ENCODE data around the gene TNFSF18. TPM values are rescaled to one million over a fixed set of nuclear protein-coding genes. Genes with fewer than 3 reads are reported as not detected.

TNFSF18 gene
- total RNA-seq, 1 experiment from 2014 or later, result 1.6 TPM

- ChIA-PET POLR2A (no interaction called here), RAD21 (ENCODE audit: low non-redundant PET in 1 of 2, low total read pairs in 2 of 2, uncharacterized antibody in 2 of 2, unreplicated experiment in 2 of 2) (no interaction called here), CTCF (no interaction called here)
- H3K27me3 ChIP-seq (ENCODE audit: insufficient read depth, low read length), result no peaks in the 10 kb centered on the region
- BruUV-seq (replicated peaks), result no TSS peak
- no peak overlapping the region for H3K9ac ChIP-seq (ENCODE audit: low read length)
- no peaks in the 10 kb centered on the region for H3K9me2 ChIP-seq (ENCODE audit: insufficient read depth)
- TF ChIP-seq SP1 (IDR thresholded peaks at IDR 0.05; ENCODE audit: low read depth) (no peak), ELF1 (IDR thresholded peaks at IDR 0.05; ENCODE audit: borderline replicate concordance, low read depth) (no peak), EZH2 (IDR thresholded peaks at IDR 0.05) (no peak), ZFX (IDR thresholded peaks at IDR 0.05) (no peak), EZH2phosphoT487 (IDR thresholded peaks at IDR 0.05; ENCODE audit: borderline replicate concordance) (no peak), CEBPB (IDR thresholded peaks at IDR 0.05; ENCODE audit: low read depth) (no peak), YY1 (IDR thresholded peaks at IDR 0.05; ENCODE audit: extremely low read depth, insufficient replicate concordance, low read depth, low read length) (no peak), CBX3 (IDR thresholded peaks at IDR 0.05; ENCODE audit: low read depth) (no peak), POLR2A (IDR thresholded peaks at IDR 0.05; ENCODE audit: borderline replicate concordance, extremely low read depth, insufficient read depth, insufficient read length) (no peak), SIN3A (IDR thresholded peaks at IDR 0.05; ENCODE audit: low read depth) (no peak), ZNF274 (IDR thresholded peaks at IDR 0.05; ENCODE audit: low read depth, low read length) (no peak), SRF (IDR thresholded peaks at IDR 0.05; ENCODE audit: low read depth) (no peak)
- TF ChIP-seq, protein P1, sequence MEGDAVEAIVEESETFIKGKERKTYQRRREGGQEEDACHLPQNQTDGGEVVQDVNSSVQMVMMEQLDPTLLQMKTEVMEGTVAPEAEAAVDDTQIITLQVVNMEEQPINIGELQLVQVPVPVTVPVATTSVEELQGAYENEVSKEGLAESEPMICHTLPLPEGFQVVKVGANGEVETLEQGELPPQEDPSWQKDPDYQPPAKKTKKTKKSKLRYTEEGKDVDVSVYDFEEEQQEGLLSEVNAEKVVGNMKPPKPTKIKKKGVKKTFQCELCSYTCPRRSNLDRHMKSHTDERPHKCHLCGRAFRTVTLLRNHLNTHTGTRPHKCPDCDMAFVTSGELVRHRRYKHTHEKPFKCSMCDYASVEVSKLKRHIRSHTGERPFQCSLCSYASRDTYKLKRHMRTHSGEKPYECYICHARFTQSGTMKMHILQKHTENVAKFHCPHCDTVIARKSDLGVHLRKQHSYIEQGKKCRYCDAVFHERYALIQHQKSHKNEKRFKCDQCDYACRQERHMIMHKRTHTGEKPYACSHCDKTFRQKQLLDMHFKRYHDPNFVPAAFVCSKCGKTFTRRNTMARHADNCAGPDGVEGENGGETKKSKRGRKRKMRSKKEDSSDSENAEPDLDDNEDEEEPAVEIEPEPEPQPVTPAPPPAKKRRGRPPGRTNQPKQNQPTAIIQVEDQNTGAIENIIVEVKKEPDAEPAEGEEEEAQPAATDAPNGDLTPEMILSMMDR (IDR thresholded peaks at IDR 0.05 in 2 of 3, conservative IDR thresholded peaks at IDR 0.05 in 1 of 3; ENCODE audit: borderline replicate concordance in 1 of 3, insufficient read depth in 1 of 3, low read depth in 2 of 3, low read length in 2 of 3), result no peak
- TF ChIP-seq, protein P2, sequence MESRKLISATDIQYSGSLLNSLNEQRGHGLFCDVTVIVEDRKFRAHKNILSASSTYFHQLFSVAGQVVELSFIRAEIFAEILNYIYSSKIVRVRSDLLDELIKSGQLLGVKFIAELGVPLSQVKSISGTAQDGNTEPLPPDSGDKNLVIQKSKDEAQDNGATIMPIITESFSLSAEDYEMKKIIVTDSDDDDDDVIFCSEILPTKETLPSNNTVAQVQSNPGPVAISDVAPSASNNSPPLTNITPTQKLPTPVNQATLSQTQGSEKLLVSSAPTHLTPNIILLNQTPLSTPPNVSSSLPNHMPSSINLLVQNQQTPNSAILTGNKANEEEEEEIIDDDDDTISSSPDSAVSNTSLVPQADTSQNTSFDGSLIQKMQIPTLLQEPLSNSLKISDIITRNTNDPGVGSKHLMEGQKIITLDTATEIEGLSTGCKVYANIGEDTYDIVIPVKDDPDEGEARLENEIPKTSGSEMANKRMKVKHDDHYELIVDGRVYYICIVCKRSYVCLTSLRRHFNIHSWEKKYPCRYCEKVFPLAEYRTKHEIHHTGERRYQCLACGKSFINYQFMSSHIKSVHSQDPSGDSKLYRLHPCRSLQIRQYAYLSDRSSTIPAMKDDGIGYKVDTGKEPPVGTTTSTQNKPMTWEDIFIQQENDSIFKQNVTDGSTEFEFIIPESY (IDR thresholded peaks at IDR 0.05; ENCODE audit: extremely low read depth, insufficient replicate concordance, low read length), result no peak
- ATAC-seq (no peak), DNase-seq (ENCODE audit: low read depth, low spot score) (no peak)
- H2AFZ ChIP-seq (ENCODE audit: low read depth, low read length, poor library complexity, severe bottlenecking), result no peak overlapping the region
- H4K20me1 ChIP-seq (ENCODE audit: insufficient read depth), result no peaks in the 10 kb centered on the region
- intact Hi-C loops (cut with micrococcal nuclease), result no loop called here
- no peak overlapping the region for H3K4me2 ChIP-seq (ENCODE audit: low read length)
- H3K4me1 ChIP-seq (ENCODE audit: control insufficient read depth in 1 of 2, insufficient read depth in 2 of 2, low read length in 2 of 2), result peaks cover 3 to 26% of the 10 kb centered on the region in 2 experiments; a peak in 3 of 4 replicates
- H3K27ac ChIP-seq (ENCODE audit: low read depth, low read length), result no peak overlapping the region
- no peak overlapping the region for H3K4me3 ChIP-seq (replicated peaks in 1 of 2; ENCODE audit: low read depth in 1 of 2, low read length in 2 of 2)
- no peaks in the 10 kb centered on the region for H3K9me3 ChIP-seq (ENCODE audit: control insufficient read depth in 1 of 2, insufficient read depth in 1 of 2, low read depth in 1 of 2, low read length in 2 of 2)
- H3K36me3 ChIP-seq (ENCODE audit: control insufficient read depth in 1 of 2, insufficient read depth in 2 of 2, low read length in 2 of 2), result peaks cover 0 to 6% of the 10 kb centered on the region in 2 experiments; a peak in 1 of 4 replicates
- H3K79me2 ChIP-seq (ENCODE audit: insufficient read depth, low read length), result no peaks in the 10 kb centered on the region
Observed at GRCh38 chr1:173058556-173058955, 7.8 kb upstream of the TNFSF18 start.

Data from HCT116 (cell line).